GM18502 (cell line): ENCODE measurements around the gene RBBP8.
"Not testable (repeated sequence)": the region's sequence is repeated elsewhere in the genome, so short reads cannot be mapped to it uniquely, and the experiment has no call there.

Source experiments
- ATAC-seq: cut with Tn5 transposase; IDR thresholded peaks from one replicate; pipeline ENCODE4 v1.9.1; 2021; ENCODE audit warnings: mild to moderate bottlenecking; ENCODE audit not compliant: unreplicated experiment, poor library complexity

Gene RBBP8

DNA sequence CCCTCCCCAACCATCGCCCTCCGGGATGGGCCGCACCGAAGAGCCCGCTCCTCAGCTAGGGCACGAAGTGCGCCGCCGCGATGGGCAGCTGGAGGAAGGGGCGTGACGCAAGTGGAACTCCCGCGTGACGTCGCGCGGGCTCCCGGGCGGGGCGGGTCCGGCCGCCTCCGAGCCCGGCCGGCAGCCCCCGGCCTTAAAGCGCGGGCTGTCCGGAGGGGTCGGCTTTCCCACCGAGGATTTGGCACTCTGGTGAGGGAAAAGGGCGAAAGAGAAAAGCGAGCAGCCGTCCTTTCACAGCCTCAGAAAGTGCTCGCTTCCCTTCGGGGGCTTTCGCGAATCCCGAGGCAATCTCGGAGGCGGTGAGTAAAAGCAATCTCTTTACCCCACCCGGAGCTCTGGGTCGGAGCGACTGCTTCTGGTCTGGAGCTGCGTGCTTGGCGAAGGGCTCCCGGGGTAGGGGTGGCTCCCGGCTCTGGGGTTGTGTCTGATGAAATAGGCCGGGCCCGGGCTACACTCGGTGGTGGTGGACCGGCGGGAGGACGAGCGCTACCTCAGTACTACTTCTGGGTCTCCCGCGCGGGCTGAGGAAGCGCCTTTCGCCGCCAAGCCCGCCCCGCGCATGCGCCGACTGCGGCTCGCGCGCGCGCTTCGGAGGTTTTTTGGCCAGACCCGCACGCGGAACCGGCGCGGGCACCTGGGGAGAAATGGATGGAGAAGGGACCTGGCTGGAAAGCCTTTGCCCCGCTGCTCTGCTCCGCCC is at the start of gene RBBP8:
Gene RBBP8 (plus strand): TSS at position 123 of the 760 bp plus-strand sequence. CDS start 3,524 bp downstream, outside the sequence.
- ATAC-seq = peak; percentile 82

DNA sequence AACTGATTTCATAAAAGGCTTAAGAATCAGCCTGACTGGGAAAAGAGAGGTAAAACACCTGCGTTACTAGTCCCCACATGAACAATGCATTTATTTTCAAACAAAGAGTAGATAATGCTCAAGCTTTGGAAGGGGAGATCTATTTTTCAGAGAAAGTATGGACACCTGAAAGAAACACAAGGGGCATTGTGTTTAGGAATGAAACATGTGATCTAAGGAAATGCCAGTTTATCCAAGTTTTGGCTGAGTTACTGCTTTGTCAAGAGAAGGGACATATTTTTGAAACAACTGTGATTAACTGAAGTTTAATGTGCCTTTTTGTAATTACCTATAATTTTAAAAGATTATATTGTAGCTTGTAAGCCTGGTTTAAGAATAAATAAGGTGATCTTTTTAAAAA is 49.3 kb upstream of the RBBP8 start:
- no peak for ATAC-seq

DNA sequence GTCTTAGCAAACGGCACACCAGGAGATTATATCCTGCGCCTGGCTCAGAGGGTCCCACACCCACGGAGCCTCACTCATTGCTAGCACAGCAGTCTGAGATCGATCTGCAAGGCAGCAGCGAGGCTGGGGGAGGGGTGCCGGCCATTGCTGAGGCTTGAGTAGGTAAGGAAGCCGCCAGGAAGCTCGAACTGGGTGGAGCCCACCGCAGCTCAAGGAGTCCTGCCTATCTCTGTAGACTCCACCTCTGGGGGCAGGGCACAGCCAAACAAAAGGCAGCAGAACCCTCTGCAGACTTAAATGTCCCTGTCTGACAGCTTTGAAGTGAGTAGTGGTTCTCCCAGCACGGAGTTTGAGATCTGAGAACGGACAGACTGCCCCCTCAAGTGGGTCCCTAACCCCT is 47.4 kb upstream of the RBBP8 start:
- ATAC-seq = not testable (repeated sequence)

DNA sequence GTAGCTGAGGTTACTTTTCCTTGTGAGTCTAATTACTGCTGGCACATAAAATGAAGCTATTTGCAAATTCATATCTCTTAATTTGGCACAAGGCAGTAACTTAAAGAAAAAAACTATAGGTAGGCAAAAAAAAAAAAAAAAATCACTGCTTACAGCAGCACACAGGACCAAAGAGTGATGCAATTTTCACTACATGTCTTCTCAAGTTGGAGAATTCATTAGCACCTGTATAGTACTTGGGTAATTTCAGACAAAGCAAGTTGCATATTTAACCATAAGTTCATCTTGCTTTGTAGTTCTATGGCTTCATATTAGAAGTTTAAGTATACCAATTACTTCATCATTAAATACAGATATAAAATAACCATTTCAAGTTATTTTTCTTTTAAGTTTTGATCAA is 33.7 kb upstream of the RBBP8 start:
- no peak for ATAC-seq

DNA sequence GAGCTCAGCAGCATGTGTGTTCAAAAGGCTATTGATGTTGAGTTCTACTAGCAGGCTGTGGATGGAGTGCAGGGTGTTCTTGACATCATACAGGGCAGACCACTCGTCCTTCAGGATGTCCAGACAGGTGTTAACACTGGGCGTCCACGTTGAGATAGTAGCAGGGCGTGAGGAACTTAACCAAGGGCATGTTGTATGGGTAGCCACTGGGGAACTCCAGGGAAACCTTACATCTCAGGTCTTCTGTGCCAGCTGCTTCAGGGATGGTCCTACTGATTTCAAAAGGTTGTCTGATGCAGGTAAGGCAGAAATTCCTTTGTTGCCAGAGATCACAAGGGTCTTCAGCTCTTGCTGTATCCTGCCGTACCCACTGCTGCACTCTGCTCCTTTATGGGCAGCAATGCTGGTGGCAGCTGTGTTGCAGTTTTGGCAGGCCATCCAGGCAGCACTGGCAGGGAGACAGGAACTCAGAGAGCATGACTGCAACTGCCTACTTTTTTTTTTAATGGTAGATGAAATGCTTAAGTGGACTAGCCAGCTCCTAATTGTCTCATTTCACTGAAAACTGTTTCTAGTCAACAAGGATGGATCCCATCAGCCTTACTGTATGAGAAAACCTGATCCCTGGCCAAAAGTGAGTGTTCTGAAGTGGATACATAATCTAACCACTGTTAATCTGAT is 32.4 kb upstream of the RBBP8 start:
- no peak for ATAC-seq

GRCh38 chr18:22902093-22902492 is 31.0 kb upstream of the RBBP8 start:
- ATAC-seq = no peak

GRCh38 chr18:22903248-22903647 is 29.9 kb upstream of the RBBP8 start:
- ATAC-seq = not testable (repeated sequence)

DNA sequence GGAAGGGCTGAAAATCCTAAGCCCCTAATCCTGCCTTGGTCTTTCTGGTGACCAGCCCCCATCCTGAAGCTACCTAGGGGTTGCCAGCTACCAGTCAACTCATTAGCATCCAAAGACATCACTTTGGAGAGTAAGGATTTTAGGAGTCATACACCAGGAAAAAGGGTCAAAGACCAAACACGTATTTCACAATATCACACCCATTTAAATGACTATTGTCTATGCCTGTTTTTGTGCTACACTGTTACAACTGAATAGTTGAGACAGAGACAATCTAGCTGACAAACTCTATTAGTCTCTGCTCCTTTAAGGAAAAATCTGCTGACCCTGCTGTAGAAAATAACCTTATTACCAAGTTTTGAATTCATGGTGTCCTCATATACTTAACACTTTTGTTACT is 21.0 kb upstream of the RBBP8 start:
- ATAC-seq = no peak

DNA sequence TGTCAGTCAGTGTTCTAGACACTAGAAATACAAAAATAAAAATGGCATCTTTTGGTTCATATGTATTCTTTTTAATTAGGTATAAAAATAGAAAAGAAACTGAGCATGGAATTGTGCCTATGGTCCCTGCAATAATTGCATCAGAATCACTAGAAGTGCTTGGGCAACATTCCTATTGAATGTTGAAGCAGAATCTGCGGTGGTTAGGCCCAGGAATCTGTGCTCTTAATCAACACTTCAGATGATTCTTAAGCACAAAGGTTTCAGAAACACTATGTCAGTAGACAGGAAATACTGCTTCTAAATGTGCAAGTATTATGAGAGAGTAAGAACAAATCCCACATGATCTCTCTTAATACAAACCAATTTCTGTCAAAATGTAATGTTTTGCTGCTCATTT is 20.3 kb upstream of the RBBP8 start:
- no peak for ATAC-seq

GRCh38 chr18:22913861-22914260 is 19.3 kb upstream of the RBBP8 start:
- ATAC-seq = no peak

DNA sequence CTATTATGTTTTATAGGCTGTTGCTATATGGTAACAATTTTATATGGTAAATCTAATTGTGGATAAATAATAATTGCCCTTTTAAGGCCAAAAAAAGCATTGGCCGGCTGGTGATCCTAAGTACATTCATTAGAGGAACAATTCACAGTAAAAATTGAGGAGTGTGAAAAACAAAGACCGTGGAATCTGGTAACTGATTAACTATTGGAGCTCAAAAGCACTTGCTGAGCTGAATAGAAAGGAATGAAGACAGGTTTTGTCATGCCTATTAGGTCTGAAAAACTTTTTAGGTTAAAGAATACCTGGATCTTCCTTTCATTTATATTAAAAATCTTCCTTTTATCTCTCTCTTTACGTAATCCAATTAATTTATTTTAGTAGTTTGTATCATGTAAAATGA is 18.5 kb upstream of the RBBP8 start:
- ATAC-seq = no peak

GRCh38 chr18:22915337-22915736 is 17.8 kb upstream of the RBBP8 start:
- ATAC-seq = no peak

DNA sequence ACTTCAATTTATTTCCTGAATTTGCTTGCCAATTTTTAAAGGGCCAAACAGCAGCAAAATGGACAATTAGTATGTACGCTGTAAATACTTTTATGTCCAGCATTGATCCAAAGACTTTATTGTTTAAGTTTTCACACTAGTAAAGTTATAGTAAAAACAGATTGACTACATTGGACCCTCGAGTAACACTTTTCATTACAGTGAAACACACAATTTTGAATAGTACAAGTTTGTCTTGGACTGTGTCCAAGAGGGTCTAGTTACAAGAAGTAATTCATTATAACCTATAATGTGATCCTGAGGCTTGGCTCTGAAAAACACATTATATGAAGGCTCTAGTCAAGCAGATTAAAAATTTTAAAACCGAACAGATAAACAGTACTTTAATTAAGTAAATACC is 11.4 kb upstream of the RBBP8 start:
- ATAC-seq = no peak

DNA sequence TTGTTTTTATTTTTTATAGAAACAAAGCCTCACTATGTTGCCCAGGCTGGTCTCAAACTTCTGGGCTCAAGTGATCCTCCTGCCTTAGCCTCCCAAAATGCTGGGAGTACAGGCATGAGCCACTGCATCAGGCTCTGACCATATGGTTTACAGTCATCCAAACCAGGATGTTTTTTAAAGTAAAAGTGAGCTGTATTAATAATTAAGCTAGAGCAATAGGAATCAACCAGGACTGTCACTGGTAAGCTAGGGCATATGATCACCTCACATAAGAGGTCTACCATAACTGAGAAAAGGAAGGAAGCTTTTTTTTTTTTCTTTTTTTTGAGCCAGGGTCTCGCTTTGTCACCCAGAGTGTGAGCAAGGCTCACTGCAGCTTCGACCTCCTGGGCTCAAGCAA is 8.5 kb upstream of the RBBP8 start:
- ATAC-seq = no peak

- ATAC-seq = no peak
Observed at GRCh38 chr18:22926454-22926853, 6.7 kb upstream of the RBBP8 start.

GRCh38 chr18:22928339-22928738 is 4.8 kb upstream of the RBBP8 start:
- no peak for ATAC-seq

GRCh38 chr18:22930089-22930713 is 2.9 kb upstream of the RBBP8 start:
- peak; percentile 48 for ATAC-seq

GRCh38 chr18:22932885-22933205 is 283 bp upstream of the RBBP8 start:
- ATAC-seq = peak; percentile 38

- no peak for ATAC-seq
Observed at GRCh38 chr18:22933966-22934423, 867 bp downstream of the RBBP8 start.

- no peak for ATAC-seq
Observed at GRCh38 chr18:22934789-22935188, 1.7 kb downstream of the RBBP8 start.

GRCh38 chr18:22935431-22935830 is 2.3 kb downstream of the RBBP8 start:
- ATAC-seq = no peak
